ENCODE results near the gene CHST13.

The CHST13 gene

DNA sequence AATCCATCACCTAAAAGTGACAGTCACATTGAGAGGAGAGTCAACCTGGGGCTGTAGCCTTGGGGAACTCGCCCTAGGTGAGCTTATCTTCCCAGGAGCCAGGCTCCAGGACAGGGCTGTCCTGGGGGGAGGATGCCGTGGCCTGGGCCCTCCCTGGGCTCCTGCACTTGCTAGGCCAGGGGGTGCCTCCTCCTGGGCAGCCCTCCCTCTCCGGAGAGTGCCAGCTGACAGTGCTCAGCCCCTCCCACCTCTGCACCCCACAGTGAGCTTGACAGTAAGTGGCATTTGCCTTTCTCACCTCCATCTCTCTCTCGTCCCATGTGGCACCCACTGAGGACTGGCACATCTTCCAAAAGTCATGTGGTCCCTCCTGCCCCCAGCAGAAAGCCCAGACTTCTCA, 25.5 kb upstream of the CHST13 start:
- DNase-seq (ENCODE audit: low read depth) = no peak
- TF ChIP-seq, protein P1, sequence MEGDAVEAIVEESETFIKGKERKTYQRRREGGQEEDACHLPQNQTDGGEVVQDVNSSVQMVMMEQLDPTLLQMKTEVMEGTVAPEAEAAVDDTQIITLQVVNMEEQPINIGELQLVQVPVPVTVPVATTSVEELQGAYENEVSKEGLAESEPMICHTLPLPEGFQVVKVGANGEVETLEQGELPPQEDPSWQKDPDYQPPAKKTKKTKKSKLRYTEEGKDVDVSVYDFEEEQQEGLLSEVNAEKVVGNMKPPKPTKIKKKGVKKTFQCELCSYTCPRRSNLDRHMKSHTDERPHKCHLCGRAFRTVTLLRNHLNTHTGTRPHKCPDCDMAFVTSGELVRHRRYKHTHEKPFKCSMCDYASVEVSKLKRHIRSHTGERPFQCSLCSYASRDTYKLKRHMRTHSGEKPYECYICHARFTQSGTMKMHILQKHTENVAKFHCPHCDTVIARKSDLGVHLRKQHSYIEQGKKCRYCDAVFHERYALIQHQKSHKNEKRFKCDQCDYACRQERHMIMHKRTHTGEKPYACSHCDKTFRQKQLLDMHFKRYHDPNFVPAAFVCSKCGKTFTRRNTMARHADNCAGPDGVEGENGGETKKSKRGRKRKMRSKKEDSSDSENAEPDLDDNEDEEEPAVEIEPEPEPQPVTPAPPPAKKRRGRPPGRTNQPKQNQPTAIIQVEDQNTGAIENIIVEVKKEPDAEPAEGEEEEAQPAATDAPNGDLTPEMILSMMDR (IDR thresholded peaks at IDR 0.05; ENCODE audit: insufficient read depth, low read depth, low read length, missing control alignments) = no peak
- H3K4me3 ChIP-seq (ENCODE audit: low read length) = no peak overlapping the region

GRCh38 chr3:126498929-126499328, 25.0 kb upstream of the CHST13 start:
- DNase-seq (ENCODE audit: low read depth) = no peak
- H3K4me3 ChIP-seq (ENCODE audit: low read length) = no peak overlapping the region
- TF ChIP-seq, protein P1 (IDR thresholded peaks at IDR 0.05; ENCODE audit: insufficient read depth, low read depth, low read length, missing control alignments) = no peak

- TF ChIP-seq, protein P1 (IDR thresholded peaks at IDR 0.05; ENCODE audit: insufficient read depth, low read depth, low read length, missing control alignments) = no peak
Measured at GRCh38 chr3:126499401-126499800, 24.6 kb upstream of the CHST13 start.

GRCh38 chr3:126500016-126500415, 23.9 kb upstream of the CHST13 start:
- no peak overlapping the region for H3K4me3 ChIP-seq (ENCODE audit: low read length)
- TF ChIP-seq, protein P1 (IDR thresholded peaks at IDR 0.05; ENCODE audit: insufficient read depth, low read depth, low read length, missing control alignments) = no peak
- no peak for DNase-seq (ENCODE audit: low read depth)

More at GRCh38 chr3:126499401-126499800, 24.6 kb upstream of the CHST13 start:
- DNase-seq (ENCODE audit: low read depth) = no peak
- no peak overlapping the region for H3K4me3 ChIP-seq (ENCODE audit: low read length)

DNA sequence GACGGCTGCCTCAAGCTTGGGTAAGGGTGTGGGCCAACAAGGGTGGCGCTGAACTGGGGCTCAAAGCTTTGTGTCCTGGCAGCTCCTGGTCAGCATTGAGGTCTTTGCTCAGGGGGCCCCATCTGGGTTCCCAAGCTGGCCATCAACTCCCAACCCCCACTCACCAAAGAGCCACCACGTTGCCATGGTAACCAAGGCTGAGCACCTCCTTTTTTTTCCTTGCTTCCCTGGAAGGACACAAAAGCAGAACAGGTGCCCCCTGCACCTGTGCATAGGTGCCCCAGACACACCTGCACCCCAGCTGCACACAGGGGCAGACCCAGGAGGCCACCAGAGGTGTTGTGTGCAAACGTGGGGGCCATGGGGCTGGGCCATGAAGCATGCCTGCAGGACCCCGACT, 22.9 kb upstream of the CHST13 start:
- DNase-seq (ENCODE audit: low read depth) = no peak
- H3K4me3 ChIP-seq (ENCODE audit: low read length) = no peak overlapping the region
- TF ChIP-seq, protein P1 (IDR thresholded peaks at IDR 0.05; ENCODE audit: insufficient read depth, low read depth, low read length, missing control alignments) = no peak

GRCh38 chr3:126501736-126502135, 22.2 kb upstream of the CHST13 start:
- TF ChIP-seq, protein P1 (IDR thresholded peaks at IDR 0.05; ENCODE audit: insufficient read depth, low read depth, low read length, missing control alignments) = no peak
- no peak overlapping the region for H3K4me3 ChIP-seq (ENCODE audit: low read length)
- DNase-seq (ENCODE audit: low read depth) = no peak

DNA sequence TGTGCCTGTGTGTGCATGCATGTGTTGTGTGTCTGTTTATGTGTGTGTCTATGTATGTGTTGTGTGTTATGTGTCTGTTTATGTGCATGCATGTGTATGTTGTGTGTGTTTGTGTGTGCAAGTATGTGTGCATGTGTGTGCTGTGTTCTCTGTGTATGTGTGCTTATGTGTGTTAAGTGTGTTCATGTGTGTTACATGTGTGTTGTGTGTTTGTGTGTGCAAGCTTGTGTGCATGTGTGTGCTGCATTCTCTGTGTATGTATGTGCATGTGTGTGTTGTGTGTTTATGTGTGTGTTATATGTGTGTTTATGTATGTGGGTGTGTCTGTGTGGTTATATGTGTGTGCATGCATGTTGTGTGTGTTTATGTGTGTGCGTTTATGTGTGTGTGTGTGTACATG, 21.3 kb upstream of the CHST13 start:
- no peak for DNase-seq (ENCODE audit: low read depth)
- TF ChIP-seq, protein P1 (IDR thresholded peaks at IDR 0.05; ENCODE audit: insufficient read depth, low read depth, low read length, missing control alignments) = no peak

More for the DNA sequence above, 21.3 kb upstream of the CHST13 start:
- H3K4me3 ChIP-seq (ENCODE audit: low read length) = no peak overlapping the region
